PC-9 (cell line): ENCODE data around the gene PRICKLE4.

Experiments
- EZH2 ChIP-seq: fragments of 200-600 bp; sonication (generic); IDR thresholded peaks from 2 replicates; pipeline ENCODE4 v1.8.0; 2017; ENCODE audit warnings: antibody characterized with exemption, low read depth
- TF ChIP-seq, protein P1 (sequence below): fragments of 200-600 bp; sonication (generic); conservative IDR thresholded peaks from 2 replicates; pipeline ENCODE4 v1.6.1; 2017; ENCODE audit warnings: mixed run types, antibody characterized with exemption, mild to moderate bottlenecking, moderate library complexity

DNA sequence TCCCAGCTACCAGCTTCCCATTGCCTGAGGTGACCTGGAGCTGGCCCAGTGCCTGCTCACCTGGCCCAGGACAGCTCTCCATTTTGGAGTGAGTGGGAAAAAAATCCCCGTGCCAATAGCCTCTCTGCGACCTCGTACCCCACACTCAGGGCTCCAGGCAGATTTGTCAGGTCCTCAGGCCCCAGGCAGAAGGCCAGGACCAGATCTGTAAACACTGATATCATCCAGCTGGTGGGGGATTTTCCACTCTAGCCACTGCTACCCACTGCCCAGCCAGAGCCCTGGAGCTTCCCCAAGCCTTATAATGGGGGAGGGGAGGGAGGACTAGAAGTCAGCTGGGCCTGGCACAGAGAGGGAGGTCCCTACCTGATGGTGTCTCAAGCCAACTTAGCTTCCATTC, 32.0 kb upstream of the PRICKLE4 start:
- TF ChIP-seq, protein P1, sequence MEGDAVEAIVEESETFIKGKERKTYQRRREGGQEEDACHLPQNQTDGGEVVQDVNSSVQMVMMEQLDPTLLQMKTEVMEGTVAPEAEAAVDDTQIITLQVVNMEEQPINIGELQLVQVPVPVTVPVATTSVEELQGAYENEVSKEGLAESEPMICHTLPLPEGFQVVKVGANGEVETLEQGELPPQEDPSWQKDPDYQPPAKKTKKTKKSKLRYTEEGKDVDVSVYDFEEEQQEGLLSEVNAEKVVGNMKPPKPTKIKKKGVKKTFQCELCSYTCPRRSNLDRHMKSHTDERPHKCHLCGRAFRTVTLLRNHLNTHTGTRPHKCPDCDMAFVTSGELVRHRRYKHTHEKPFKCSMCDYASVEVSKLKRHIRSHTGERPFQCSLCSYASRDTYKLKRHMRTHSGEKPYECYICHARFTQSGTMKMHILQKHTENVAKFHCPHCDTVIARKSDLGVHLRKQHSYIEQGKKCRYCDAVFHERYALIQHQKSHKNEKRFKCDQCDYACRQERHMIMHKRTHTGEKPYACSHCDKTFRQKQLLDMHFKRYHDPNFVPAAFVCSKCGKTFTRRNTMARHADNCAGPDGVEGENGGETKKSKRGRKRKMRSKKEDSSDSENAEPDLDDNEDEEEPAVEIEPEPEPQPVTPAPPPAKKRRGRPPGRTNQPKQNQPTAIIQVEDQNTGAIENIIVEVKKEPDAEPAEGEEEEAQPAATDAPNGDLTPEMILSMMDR = no peak
- TF ChIP-seq EZH2 = no peak
